Measurements from ENCODE around the gene CPT1C.
A peak's percentile ranks its signal among the peaks of the same experiment; 100 is the strongest.
"Not testable (repeated sequence)": the region's sequence is repeated elsewhere in the genome, so short reads cannot be mapped to it uniquely, and the experiment has no call there.

The CPT1C gene

DNA sequence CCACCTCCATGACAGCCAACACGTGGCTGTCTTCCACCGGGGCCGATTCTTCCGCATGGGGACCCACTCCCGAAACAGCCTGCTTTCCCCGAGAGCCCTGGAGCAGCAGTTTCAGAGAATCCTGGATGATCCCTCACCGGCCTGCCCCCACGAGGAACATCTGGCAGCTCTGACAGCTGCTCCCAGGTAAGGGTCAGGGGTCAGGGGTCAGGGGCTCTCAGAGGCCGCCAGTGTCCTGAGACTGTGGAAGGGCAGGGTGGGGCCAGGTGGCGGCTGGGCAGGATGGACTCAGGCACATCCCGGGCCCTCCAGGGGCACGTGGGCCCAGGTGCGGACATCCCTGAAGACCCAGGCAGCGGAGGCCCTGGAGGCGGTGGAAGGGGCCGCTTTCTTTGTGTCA lies 15.0 kb downstream of the CPT1C start:
- TF ChIP-seq JUND (IDR thresholded peaks at IDR 0.05; ENCODE audit: low read depth), result no peak
- in situ Hi-C loops (cut with HindIII; ENCODE audit: low pct_unique_long_range_greater_than_20kb, low sequenced_read_pairs), result no loop called here
- no peak for DNase-seq (ENCODE audit: low read depth in 1 of 2, low spot score in 1 of 2)

GRCh38 chr19:49710372-49710951 lies 19.5 kb downstream of the CPT1C start:
- TF ChIP-seq JUND (IDR thresholded peaks at IDR 0.05; ENCODE audit: low read depth), result no peak

GRCh38 chr19:49712397-49712859 lies 21.5 kb downstream of the CPT1C start:
- in situ Hi-C loops (cut with HindIII; ENCODE audit: low pct_unique_long_range_greater_than_20kb, low sequenced_read_pairs), result no loop called here
- TF ChIP-seq JUND (IDR thresholded peaks at IDR 0.05; ENCODE audit: low read depth), result no peak
- peak in 1 of 2 experiments; percentile 79 for DNase-seq (ENCODE audit: low read depth in 1 of 2, low spot score in 1 of 2)

More at GRCh38 chr19:49710372-49710951, 19.5 kb downstream of the CPT1C start:
- in situ Hi-C loops (cut with HindIII; ENCODE audit: low pct_unique_long_range_greater_than_20kb, low sequenced_read_pairs), result no loop called here
- DNase-seq (ENCODE audit: low read depth in 1 of 2, low spot score in 1 of 2), result no peak

- no peak for TF ChIP-seq JUND (IDR thresholded peaks at IDR 0.05; ENCODE audit: low read depth)
- in situ Hi-C loops (cut with HindIII; ENCODE audit: low pct_unique_long_range_greater_than_20kb, low sequenced_read_pairs), result no loop called here
- peak in 1 of 2 experiments; percentile 68 for DNase-seq (ENCODE audit: low read depth in 1 of 2, low spot score in 1 of 2)
These were observed 22.4 kb downstream of the CPT1C start for GRCh38 chr19:49713236-49713845.

- DNase-seq (ENCODE audit: low read depth in 1 of 2, low spot score in 1 of 2), result no peak
- no peak for TF ChIP-seq JUND (IDR thresholded peaks at IDR 0.05; ENCODE audit: low read depth)
- in situ Hi-C loops (cut with HindIII; ENCODE audit: low pct_unique_long_range_greater_than_20kb, low sequenced_read_pairs), result no loop called here
These were observed 25.2 kb downstream of the CPT1C start for GRCh38 chr19:49716154-49716553.

- TF ChIP-seq JUND (IDR thresholded peaks at IDR 0.05; ENCODE audit: low read depth), result no peak
- in situ Hi-C loops (cut with HindIII; ENCODE audit: low pct_unique_long_range_greater_than_20kb, low sequenced_read_pairs), result no loop called here
- no peak for DNase-seq (ENCODE audit: low read depth in 1 of 2, low spot score in 1 of 2)
These were observed 27.6 kb downstream of the CPT1C start for GRCh38 chr19:49718511-49718910.

GRCh38 chr19:49718991-49719390 lies 28.1 kb downstream of the CPT1C start:
- no peak for TF ChIP-seq JUND (IDR thresholded peaks at IDR 0.05; ENCODE audit: low read depth)
- in situ Hi-C loops (cut with HindIII; ENCODE audit: low pct_unique_long_range_greater_than_20kb, low sequenced_read_pairs), result no loop called here
- no peak for DNase-seq (ENCODE audit: low read depth in 1 of 2, low spot score in 1 of 2)

DNA sequence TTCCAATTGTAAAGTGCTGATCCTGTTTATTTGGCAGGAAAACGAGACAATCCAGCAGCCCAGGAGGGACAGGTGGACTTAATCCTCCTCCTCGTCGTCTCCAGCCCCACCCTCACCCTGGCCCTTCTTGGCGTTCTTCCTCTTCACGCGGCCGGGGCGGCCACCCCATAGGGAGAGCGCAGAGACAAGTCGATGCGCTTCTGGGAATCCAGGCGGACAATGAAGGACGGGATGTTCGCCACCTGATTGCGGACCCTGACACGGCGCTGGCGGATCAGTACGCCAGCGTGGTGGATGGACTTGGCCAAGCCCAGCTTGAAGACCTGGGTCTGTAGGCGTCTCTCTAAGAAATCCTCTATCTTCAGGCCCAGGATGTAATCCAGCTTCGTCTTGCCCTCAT lies 28.5 kb downstream of the CPT1C start:
- in situ Hi-C loops (cut with HindIII; ENCODE audit: low pct_unique_long_range_greater_than_20kb, low sequenced_read_pairs); DNase-seq (ENCODE audit: low read depth in 1 of 2, low spot score in 1 of 2): not testable (repeated sequence)

DNA sequence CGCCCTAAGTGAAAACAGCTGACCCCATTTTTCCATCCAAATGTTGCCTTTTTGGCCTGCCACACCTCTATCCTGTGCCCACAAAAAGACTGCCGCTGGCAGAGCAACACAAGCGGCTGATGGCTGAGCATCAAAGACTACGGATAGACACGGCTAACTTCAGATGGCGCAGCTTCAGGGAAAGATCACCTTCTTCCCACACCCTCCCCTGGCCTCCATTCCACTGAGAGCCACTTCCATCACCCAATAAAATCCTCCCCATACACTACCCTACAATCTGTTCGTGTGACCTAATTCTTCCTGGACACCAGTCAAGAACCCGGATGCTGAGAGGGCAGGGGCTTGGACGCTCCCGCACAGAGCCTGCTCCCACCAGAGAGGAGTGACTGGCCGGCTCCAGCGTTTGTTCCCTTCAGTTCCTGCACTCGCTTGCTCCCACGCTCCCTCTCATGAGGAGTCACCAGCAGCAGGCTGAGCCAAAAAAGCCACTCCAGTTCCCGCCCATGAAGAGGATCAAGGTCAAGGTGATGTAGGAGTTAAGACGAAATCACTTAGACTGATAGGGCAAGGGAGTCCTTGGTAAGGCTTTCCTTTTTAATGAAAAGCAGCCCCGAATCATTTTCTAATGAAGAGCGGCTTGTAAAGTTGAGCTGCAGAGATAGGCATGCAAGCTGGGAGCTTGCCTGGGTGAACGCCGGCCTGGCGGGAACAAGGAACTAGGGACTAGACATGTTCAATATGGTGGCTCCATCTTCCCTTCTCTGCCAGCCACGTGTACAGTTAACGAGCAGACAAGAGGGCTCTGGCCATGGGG lies 36.5 kb downstream of the CPT1C start:
- in situ Hi-C loops (cut with HindIII; ENCODE audit: low pct_unique_long_range_greater_than_20kb, low sequenced_read_pairs), result no loop called here
- DNase-seq (ENCODE audit: low read depth in 1 of 2, low spot score in 1 of 2), result no peak
- TF ChIP-seq JUND (IDR thresholded peaks at IDR 0.05; ENCODE audit: low read depth), result no peak

DNA sequence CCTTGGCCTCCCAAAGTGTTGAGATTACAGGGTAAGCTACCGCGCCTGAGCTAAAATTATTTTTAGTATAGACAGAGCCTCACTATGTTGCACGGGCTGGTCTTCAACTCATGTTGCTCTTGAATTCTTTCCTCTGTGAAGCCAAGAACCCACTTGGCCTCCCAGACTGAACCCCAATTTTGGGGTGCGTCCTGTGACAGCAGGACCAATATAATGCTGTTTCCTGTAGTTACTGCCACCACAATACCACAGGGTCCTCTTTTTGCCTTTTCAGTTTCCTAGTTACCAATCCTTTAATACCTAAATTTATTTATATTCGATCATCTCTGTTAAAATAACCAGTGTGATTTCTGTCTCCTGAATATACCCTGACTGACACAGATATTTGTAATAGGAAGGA lies 39.2 kb downstream of the CPT1C start:
- DNase-seq (ENCODE audit: low read depth in 1 of 2, low spot score in 1 of 2), result no peak
- in situ Hi-C loops (cut with HindIII; ENCODE audit: low pct_unique_long_range_greater_than_20kb, low sequenced_read_pairs), result no loop called here

DNA sequence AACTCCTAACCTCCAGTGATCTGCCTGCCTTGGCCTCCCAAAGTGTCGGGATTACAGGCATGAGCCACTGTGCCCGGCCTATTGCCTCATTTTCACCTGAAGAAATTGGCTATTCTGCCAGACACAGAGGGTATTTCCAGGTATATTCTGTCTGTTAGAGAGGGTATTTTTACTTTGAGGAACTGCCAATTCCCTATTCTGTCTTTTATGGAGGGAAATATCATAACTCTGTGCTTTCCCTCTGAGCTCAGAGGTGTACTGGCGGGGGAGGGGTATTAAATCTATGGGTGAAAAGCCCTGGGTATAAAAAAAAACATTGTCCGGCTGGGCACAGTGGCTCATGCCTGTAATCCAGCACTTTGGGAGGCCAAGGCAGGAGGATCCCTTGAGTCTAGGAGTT lies 47.4 kb downstream of the CPT1C start:
- in situ Hi-C loops (cut with HindIII; ENCODE audit: low pct_unique_long_range_greater_than_20kb, low sequenced_read_pairs), result no loop called here
- no peak for DNase-seq (ENCODE audit: low read depth in 1 of 2, low spot score in 1 of 2)
- TF ChIP-seq JUND (IDR thresholded peaks at IDR 0.05; ENCODE audit: low read depth), result no peak

More for the DNA sequence above, 39.2 kb downstream of the CPT1C start:
- TF ChIP-seq JUND (IDR thresholded peaks at IDR 0.05; ENCODE audit: low read depth), result no peak

DNA sequence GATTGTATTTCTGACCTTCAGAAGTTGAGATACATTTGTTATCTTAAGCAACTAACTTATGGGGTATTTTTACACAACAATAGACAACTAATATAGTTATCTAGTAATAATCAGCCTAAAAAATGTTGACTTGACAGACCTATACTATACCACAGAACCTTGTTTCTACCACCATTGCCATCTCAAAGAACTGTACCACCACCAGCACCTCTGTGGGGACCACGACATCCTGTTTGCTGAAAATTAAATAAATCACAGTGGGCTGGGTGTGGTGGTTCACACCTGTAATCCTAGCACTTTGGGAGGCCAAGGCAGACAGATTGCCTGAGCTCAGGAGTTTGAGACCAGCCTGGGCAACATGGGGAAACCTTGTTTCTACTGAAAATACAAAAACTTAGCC lies 48.2 kb downstream of the CPT1C start:
- no peak for TF ChIP-seq JUND (IDR thresholded peaks at IDR 0.05; ENCODE audit: low read depth)
- no peak for DNase-seq (ENCODE audit: low read depth in 1 of 2, low spot score in 1 of 2)
- in situ Hi-C loops (cut with HindIII; ENCODE audit: low pct_unique_long_range_greater_than_20kb, low sequenced_read_pairs), result no loop called here

- in situ Hi-C loops (cut with HindIII; ENCODE audit: low pct_unique_long_range_greater_than_20kb, low sequenced_read_pairs), result no loop called here
- TF ChIP-seq JUND (IDR thresholded peaks at IDR 0.05; ENCODE audit: low read depth), result no peak
- no peak for DNase-seq (ENCODE audit: low read depth in 1 of 2, low spot score in 1 of 2)
These were observed 49.0 kb downstream of the CPT1C start for GRCh38 chr19:49739933-49740332.
